Activated naive CD4-positive, alpha-beta T cell (primary cell): ENCODE results near the gene FMOD.
"Not testable (repeated sequence)": the region's sequence is repeated elsewhere in the genome, so short reads cannot be mapped to it uniquely, and the experiment has no call there.

Source experiments
- DNase-seq, 4 experiments: peaks; one replicate each; lab custom pipeline; 2025; lab: John Stamatoyannopoulos, UW

Gene FMOD

DNA sequence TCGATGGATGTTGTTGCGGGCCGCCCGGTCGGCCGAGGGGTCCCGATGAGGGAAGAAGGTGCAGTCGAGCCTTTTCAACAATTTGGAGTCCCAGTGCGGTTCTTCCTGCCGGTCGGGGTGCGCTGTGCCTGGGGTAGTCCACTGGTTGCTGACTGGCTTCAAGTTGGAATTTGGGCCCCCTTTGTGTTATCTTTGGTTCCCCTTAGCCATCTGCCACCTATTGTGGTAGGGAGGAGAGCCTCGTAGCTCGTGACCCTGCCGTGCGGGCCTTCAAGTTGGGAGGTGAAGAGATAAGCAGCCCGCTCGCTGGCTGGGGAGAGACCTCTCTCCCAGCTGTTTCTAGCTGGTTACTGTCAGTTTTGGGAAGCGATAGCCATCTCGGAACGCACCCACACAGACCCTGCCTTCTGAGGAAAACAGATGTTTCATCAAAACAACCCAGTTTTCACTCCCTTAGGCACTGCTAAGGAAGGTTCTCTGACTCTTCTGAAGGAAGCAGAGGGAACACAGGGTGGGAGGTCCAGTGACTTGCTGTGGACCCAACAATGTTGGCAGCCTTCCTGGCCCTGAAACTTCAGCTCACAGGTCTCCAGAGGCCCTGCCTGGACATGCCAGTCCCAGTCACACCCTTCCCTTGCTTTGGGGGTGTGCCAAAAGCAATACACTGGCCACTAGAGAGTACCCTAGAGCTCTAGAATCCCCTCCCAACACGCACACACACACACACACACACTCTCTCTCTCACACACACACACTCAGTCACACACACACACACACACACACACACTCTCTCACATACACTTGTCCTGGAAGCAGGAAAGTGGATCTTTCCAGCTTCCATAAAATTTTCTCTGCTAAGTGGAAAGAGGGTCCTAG, 44.6 kb downstream of the FMOD start:
- DNase-seq, result peak in 1 of 4 experiments; percentile 34

- no peak for DNase-seq
Measured at GRCh38 chr1:203305809-203306088, 45.2 kb downstream of the FMOD start.

DNA sequence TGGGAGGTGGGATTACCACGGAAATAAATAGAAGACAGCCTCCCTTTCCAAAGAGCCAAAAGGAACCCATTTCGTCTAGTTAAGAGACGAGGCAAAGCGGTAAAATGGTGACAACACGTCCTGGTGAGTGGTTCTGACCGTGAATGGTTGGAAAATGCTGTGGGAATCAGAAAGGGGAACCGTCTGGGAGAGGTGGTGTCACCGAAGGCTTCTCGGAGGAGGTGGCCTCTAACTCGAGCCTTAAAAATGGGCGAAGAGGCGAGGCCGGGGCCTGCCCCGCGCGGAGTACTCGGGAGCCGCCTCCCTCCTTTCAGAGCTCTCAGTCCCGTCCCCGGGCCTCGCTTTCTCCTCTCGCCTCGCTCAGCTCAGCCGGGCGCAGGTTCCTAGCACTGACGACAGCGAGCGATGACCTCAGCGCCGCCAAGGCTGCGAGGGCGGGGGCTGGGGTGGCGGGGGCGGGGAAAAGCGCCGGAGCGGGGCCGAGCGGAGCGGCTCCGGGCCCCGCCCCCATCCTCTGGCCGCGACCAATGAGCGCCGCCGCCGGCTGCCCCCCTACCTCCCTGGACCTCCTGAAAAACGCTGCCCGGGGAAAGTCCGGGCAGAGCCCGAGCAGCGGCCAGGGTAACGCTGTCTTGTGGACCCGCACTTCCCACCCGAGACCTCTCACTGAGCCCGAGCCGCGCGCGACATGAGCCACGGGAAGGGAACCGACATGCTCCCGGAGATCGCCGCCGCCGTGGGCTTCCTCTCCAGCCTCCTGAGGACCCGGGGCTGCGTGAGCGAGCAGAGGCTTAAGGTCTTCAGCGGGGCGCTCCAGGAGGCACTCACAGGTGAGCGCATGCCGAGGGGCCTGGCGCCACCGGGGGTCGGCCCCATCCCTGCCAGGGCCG, 45.8 kb downstream of the FMOD start, which contains the start of gene BTG2:
TSS of gene BTG2 (plus strand) at position 601 of the 890 bp plus-strand sequence. CDS start at position 689, 88 bp downstream.
- peak; percentile 67 to 96 (median 91) for DNase-seq

GRCh38 chr1:203304391-203304918, 46.5 kb downstream of the FMOD start:
- no peak for DNase-seq

GRCh38 chr1:203302894-203303293, 48.0 kb downstream of the FMOD start:
- no peak for DNase-seq

DNA sequence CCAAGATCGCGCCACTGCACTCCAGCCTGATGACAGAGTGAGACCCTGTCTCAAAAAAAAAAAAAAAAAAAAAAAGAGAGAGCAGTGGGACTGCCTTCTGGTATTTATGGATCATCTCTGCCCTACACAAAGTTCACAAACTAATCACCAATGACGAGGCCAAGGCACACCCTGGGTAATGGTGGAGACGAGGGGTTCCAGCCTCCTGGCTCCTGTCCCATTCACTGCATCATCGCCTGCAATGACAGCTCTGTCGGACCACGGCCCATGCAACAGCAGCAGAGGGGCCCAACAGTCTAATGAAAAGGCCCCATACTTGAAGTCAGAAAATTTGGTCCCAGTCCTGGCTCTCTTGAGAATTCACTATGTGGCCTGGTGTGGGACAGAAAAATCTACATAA, 48.5 kb downstream of the FMOD start:
- DNase-seq, result no peak

- DNase-seq, result no peak
Measured at GRCh38 chr1:203301331-203301668, 49.6 kb downstream of the FMOD start.

DNA sequence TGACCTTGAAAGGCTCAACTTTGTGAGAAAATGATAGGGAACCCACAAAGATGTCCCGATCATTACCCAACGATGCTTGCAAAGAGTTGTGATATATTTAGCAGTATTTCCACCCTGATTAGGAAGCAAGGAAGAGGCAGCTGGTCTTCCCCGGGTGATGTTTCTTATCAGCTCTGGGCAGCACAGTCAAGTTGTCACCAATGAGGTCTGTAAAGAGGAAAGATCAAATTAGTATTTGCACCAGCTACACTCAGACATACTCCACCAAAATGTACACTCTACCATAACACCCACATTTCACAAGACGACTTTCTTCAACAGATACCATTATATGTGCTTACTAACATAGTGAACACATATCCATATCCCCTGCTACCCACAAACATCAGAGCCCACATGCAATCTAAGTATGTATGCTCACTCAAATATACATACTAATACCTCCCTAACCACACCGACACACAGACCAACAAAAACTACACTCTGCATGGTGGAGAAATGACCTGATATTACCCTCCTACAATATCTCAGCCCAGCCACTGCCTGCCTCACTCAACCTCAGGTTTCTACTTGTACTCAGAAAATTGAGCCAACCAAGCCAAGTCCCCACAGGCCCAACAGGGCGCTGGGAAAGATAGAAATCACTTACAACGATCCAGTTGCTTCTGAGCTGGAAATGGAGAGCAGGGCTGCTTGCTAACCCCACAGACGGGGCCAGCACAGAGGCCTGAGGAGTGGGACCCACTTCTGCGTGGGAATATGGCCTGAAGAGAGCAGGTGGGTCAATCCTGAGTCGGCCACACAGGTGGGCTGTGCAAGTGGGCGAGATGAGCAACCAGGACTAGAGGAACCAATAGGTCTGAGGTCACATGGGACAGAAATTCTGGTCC, 50.2 kb downstream of the FMOD start:
- no peak for DNase-seq

DNA sequence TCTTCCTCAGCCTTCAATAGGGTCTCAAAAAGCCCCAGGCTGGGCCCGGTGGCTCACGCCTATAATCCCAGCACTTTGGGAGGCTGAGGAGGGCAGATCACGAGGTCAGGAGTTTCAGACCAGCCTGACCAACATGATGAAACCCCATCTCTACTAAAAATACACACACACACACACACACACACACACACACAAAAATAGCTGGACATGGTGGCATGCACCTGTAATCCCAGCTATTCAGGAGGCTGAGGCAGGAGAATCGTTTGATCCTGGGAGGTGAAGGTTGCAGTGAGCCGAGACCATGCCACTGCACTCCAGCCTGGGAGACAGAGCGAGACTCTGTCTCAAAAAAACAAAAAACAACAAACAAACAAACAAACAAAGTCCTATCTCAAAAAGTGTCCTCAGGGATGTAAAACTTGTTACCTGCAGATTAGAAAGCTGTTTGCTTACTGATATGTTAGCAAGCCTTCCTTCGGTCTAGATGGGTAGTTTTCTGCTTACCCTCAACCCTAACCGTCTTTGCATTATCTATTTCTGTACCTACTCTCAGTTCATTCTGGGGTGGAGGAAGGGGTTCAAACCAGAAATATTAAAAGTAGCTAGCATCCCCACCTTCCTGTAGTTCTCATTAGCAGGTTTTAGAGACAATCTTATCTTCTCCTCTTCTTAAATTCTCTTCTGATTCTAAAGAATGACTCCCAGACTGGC, 51.0 kb downstream of the FMOD start:
- DNase-seq, result not testable (repeated sequence)

- no peak for DNase-seq
Measured at GRCh38 chr1:203299169-203299568, 51.8 kb downstream of the FMOD start.

- DNase-seq, result no peak
Measured at GRCh38 chr1:203296460-203297073, 54.4 kb downstream of the FMOD start.

- DNase-seq, result no peak
Measured at GRCh38 chr1:203295796-203296195, 55.1 kb downstream of the FMOD start.

- DNase-seq, result no peak
Measured at GRCh38 chr1:203291201-203292096, 59.5 kb downstream of the FMOD start.
